GM12872 (cell line): ENCODE measurements around the gene CLUH.

Experiments used
- TF ChIP-seq, protein P1 (sequence below): IDR thresholded peaks from 3 replicates; pipeline ENCODE4 v1.5.1; 2011; ENCODE audit warnings: low read depth, mild to moderate bottlenecking, low read length, moderate library complexity; ENCODE audit not compliant: insufficient read depth

CLUH gene

GRCh38 chr17:2692781-2693135, 18.8 kb downstream of the CLUH start:
- TF ChIP-seq, protein P1, sequence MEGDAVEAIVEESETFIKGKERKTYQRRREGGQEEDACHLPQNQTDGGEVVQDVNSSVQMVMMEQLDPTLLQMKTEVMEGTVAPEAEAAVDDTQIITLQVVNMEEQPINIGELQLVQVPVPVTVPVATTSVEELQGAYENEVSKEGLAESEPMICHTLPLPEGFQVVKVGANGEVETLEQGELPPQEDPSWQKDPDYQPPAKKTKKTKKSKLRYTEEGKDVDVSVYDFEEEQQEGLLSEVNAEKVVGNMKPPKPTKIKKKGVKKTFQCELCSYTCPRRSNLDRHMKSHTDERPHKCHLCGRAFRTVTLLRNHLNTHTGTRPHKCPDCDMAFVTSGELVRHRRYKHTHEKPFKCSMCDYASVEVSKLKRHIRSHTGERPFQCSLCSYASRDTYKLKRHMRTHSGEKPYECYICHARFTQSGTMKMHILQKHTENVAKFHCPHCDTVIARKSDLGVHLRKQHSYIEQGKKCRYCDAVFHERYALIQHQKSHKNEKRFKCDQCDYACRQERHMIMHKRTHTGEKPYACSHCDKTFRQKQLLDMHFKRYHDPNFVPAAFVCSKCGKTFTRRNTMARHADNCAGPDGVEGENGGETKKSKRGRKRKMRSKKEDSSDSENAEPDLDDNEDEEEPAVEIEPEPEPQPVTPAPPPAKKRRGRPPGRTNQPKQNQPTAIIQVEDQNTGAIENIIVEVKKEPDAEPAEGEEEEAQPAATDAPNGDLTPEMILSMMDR: no peak

DNA sequence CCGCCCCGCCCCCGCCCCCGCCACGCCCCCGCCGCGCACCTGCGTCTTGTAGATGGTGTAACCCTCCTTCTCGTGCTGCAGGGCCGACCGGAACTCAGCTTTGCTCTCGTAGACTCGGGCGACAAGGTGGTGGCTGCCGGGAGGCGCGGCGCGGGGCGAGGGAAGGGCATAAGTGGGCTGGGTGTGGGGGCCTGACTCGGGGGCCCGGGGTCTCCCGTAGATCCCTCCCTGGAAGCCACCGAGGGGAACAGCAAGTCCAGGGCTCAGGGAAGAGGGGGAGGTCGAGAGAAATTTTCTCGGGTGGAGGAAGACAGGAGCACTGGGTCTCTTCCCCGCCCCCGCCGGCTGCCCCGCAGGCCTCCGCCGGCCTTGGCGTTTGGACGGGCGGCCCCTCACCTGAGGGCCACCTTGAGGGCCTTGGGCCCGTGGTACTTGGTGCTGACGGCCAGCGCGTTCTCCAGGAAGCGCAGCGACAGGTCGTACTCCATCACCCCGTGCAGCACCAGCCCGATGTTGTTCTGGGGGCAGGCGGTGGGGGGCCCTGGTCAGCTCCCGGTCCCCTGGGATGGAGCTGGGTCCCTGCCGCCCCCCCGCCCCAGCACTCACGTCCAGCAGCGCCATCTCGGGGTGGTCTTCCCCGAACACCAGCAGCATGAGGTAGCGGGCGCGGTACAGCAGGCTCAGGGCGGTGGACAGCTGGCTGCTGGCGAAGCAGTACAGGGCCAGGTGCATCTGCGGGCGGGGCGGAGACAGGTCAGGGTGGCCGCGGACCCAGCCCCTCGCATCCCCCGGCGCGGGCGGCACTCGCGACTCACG, 19.4 kb downstream of the CLUH start:
- TF ChIP-seq, protein P1: no peak

DNA sequence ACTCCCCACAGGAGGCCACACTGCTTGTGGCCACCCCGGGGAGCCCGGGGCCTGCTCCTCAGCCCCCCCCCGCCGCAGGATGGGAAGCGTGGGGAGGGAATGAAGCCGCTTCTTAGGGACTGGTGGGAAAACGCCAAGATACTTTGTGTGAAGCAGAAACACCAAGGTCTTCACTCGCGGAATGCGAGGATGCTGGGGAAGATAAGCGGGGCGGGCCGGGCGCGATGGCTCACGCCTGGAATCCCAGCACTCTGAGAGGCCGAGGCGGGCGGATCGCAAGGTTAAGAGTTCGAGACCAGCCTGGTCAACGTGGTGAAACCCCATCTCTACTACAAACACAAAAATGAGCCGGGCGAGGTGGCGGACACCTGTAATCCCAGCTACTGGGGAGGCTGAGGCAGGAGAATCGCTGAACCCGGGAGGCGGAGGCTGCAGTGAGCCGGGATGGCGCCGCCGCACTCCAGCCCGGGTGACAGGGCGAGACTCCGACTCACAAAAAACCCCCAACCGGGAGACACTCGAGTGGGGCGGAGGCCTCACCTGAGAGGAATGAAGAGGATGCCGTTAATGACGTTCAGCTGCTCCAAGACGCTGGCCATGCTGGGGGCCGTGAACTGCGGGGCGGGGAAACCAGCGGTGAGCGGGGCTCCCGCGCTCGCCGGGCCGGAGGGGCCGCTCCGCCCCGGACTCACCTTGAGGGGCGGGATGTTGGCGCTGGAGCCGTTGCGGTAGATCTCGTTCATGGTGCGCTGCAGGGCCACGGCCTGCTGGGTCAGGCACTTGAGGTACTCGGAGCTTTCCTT, 20.3 kb downstream of the CLUH start:
- TF ChIP-seq, protein P1: no peak

GRCh38 chr17:2690165-2691068, 21.1 kb downstream of the CLUH start:
- TF ChIP-seq, protein P1: no peak

GRCh38 chr17:2689411-2690164, 22.0 kb downstream of the CLUH start:
- TF ChIP-seq, protein P1: no peak

GRCh38 chr17:2688351-2689342, 22.9 kb downstream of the CLUH start:
- TF ChIP-seq, protein P1: no peak
